GM19043 (cell line): ENCODE results near the gene CEND1.

Experiments
- ATAC-seq: cut with Tn5 transposase; IDR thresholded peaks from one replicate; pipeline ENCODE4 v1.9.1; 2021; ENCODE audit warnings: low read depth; ENCODE audit not compliant: unreplicated experiment

The CEND1 gene

DNA sequence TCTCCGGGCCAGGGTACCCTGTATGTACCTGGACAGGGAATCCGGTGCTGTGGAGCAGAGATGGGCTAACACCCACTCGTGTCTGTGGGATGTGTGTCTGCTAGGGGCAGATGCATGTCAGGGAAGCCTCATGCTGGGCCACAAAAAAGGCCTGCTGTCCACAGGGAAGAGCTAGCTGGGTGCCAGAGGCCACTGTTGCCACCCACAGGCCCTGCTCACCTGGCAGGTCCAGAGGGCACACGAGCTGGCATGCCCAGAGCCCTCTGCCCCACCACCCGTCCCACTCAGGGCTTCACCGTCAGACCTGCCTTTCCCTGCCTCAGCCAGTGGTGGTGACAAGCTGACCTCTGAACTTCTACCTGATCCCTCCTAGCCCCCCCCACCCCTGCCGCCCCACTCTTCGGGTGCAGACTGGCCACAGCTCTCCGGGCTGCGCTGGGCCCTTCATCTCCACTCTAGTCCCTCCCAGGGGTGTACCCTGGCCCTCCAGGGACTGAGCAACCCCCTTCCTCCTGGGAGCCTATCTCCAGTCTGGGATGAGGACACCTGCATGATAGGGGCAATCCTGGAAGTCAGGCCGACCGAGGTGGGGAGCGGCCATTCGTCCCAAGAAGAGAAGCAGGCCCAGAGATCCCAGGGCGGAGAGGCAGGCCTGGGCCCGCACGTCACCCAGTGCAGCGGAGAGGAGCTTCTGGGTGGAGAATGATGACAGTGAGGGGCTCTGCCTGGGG, 6.8 kb upstream of the CEND1 start:
- ATAC-seq, result no peak

DNA sequence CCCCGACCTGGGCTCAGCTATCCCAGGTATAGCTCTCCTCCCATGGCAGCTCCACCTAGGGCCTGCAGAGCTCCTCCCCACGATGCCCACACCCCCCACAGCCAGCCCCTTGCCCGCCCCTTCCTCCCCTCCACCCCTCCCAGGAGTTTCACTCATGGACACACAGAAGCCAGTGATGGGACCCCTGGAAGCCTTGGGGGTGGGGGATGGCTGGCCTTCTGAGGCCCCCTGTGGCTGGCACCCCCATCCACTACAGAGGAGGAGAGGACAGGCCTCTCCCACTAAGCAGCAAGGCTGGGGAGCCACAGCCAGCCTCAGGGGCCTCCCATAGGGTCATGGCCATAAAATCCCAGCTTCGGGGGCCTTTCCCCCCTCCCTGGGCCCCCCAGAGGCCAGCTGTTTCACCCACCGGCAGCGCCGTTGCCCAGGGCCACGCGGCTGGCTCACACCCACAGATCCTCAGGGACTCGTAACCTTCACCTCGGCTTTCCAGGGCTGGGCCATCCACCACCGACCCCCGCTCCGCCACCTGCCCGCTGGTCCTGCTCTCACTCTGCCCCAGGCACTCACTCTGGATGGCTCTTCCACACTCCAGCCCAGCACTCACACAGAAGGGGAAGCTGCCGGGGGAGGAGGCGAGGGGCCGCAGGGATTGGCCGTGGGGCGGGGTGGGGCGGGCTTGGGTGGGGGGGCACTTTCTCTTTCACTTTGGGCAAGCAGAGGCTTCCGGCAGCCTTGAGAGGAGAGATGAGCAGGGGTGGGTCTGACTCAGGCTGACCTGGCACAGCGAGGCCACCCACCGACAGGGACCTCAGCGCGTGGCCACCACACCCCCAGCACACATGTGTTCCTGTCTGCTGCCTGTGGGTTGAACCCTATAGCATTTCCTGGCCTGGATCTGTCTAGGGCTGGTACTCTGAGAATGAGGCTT, 6.0 kb upstream of the CEND1 start:
- ATAC-seq, result no peak

DNA sequence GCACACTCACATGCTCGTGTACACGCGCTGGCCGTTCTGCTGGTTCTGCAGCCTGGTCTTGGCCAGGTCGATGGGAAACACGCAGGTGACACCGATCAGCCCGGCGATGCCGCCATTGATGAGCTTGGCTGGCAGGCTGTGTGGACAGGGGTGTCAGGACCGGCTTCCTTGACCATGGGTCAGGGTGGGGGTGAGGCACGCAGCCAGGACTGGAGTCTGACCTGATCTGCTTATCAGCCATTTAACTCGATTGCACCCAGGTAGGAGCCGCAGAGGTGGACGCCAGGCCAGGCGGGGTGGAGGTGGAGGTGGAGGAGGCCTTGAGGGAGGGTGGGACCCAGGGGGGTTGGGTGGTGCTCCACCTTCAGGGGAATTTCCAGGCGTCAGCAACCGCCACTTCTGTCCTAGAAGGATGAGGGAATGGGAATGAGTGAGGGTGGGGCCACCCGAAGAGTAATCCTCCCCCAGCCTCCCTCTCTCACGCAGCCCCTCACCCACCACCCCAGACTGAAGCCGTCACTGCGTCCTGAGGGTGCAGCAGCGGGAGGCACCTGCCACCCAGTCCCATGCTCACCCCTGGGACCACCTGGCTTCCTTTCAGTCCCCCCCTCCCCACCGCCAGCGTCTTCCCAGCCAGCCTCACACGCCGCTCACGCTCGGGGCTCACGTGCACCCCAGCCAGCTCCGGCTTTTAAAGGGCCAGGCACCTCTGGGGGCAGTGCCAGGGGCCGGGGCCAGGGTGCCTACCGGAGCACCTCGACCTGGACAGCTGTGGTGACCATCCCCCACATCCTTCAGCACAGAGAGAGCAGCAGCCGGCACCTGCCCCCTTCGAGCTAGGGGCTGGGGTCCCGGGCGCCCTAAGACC, 5.1 kb upstream of the CEND1 start:
- no peak for ATAC-seq

DNA sequence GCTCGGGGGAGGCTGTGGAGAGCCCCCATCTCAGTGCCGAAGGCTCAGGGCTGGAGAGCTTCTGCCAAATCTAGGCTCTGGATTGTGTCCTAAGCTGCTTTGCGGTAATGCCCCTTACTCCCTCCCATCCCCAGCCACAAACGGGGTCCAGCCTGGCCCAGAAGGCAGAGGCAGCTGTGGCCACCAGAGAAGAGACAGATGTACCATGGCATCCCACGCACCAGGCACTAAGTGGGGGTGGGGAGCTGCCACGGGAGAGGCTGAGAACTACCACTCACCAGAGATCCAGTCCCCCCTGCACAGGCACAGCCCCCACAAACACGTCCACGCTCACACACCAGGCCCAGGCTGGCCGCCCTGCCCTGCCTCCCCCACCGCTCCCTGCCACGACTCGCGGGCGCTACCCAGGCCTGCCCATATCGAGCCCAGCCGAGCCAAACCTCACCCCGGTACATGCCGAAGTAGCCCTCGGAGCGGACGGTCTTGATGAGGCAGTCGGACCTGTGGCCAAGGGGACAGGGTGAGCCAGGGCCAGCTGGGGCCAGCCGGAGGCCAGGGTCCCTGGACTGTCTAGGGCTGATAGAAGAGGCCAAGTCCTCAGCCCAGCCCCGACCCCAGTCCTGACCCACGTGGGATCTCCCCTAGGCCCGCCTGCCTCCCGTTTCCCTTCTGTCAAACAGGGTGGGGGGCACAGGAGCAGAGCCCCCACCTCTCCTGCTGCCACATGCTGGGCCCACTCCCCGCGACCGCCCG, 4.3 kb upstream of the CEND1 start:
- ATAC-seq, result no peak

DNA sequence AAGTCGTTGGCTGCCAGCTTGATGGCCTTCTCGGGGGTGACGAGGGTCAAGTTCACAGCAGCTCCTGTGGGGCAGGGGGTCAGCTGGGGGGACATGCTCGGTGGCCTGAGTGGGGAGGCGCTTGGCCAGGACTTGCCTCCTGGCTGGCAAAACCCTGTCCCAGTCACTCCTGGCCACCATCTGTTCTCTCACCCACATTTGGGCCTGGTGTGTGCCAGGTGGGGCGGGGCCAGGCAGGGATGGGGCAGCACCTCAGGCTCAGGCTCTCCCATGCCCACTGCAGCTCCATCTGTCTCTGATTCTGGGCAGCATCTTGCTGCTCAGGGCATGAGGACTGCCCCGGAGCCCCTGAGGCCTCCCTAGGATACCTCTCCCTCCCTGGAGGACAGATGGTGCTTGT, 3.7 kb upstream of the CEND1 start:
- ATAC-seq, result no peak

DNA sequence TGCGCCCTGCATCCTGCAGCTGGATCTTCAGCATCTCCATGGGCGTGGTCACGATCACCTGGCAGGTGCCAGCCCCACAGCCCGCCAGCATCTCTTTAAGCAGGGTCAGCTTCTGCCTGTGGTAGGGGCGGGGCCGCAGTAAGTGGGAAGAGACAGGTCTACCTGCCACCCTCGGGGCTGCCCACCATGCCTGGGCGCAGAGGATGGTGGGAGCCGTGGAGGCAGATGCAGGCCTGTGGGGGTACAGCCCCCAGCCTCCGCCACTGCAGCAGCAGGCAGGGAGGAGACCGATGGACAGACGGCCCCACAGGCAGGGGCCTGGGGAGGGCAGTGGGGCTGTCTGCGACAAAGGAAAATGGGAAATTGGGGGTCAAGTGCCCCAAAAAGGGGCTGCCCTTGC, 3.0 kb upstream of the CEND1 start:
- no peak for ATAC-seq

DNA sequence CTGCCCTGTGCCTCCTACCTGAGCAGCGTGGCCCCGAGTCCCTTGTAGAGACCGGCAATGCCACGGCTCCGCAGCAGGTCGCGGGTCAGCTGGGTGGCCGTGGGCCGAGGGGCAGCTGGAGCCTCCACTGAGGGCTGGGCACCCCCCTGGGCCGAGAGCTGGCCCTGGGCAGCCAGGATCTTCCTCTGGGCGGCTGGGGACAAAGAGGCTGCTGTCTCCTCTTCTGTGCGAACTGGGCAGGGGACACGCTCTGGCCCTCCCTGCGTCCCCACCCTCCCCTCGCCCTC, 2.6 kb upstream of the CEND1 start:
- no peak for ATAC-seq

DNA sequence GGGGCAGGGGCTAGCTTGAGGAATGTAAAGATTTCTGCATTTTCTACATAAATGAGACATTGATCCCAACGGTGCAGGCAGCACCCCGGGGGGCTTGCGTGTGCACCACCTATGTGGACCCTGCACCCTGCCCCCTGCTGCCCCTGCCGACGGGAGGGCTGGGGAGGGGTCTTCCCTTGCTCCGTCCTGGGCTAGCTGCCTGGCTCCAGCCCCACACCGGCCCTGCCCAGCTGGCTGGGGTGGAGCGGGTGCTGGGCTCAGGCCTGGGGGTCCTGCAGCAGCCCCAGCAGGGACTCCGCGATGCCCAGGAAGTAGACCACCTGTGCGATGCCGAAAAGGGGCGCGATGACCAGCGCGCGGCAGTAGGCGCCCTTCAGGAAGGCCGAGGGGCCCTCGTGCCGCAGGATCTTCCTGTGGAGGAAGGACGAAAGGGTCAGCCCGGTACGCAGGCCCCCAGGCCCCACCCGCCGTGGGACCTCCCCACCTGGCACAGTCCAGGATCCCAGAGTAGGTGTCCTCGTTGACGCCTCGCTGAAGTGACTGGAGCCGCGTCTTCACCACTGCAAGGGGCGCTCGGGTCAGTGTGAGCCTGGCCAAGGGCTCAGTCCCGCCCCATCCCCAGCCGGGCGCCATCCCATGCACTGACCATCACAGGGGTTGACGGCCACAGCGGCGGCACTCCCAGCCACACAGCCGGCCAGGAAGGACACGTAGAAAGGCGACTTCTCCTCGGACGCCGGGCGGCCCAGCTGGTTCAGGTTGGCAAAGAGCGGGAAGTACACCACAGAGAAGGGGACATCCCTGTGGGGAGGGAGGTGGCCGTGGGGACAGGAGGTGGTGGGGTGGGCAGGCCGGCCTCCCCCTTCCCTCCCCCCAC, 2.0 kb upstream of the CEND1 start:
- no peak for ATAC-seq

DNA sequence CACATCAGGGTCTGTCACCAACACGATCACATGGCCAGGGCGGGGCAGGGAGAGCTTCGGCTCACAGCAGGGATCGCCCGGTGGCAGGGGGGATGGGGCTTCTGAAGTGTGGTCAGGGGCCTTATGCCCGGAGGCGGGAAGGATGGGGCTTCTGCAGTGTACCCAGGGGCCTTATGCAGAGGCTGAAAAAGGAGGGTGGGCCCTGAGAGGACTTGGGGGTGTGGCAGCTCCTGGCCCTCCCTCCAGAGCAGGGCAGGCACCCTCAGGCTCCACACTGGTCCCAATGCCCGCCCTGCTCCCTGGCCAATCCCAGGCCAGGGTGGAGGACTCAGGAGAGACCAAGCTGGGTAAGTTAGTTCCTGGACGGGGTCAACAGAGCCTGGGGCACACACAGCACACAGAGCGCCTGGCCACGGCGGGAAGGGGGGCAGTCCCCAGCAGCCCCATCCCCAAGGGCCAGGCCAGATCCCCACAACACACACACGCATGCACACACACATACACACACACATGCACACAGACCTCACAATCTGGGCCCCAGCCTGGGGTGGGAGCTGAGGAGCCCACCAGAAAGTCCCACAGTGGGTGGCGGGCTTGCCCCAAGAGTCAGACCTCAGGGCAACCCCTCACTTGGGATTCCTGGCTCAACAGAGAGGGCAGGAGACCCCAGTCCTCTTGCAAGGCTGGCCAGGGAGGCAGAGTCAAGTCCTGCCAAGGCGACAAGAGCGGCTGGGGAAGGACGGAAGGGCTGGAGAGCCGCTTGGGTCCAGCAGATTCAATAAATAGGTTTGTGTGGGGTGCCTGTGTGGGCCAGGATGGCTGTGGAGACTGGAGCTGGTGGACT, 1.1 kb upstream of the CEND1 start:
- ATAC-seq, result no peak

DNA sequence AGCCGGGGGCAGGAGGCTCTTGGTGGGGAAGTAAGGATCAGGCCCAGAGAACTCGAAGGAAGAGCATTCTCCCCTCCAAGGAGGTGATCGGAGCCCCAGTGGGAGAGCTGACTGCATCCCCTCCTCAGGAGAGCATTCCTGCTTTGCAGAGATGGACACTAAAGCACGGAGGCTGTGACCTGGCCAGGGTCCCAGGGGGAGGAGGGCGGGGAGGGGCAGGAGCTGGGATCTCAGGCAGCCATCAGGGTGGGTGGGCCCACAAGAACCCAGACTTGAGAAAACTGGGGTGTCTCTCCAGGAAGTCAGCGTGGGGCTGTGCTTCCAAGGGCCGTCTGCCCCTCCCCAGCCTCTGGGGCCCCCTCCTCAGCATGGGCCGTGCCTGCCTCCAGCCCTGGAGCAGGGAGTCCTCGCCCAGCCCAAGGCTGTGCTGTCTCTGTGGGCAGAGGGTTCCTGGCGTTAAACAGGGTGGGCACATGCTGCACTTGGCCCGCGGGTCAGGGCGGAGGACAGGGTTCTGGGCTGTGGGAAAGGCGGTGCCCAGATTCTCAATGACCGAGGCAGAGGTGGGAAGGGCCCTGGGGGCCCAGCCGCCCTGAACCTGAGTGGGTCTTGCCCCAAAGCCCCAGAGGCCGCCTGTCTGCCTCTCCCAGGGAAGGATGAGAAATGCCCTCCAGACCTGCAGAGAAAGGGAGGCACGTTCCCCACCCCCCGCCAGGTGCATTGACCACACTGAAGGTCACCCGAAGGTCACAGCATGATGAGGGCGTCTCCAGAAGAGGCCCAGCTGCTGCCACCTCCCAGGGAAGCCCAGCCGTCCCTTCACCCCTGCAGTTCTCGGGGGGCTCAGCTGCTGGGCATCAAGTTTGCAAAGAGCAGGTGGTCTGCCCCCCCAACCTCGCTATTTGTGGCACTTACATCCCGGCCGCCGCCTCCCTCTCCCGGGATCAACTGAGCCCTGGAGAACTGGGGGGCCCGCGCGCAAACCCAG, 643 bp downstream of the CEND1 start:
- no peak for ATAC-seq

DNA sequence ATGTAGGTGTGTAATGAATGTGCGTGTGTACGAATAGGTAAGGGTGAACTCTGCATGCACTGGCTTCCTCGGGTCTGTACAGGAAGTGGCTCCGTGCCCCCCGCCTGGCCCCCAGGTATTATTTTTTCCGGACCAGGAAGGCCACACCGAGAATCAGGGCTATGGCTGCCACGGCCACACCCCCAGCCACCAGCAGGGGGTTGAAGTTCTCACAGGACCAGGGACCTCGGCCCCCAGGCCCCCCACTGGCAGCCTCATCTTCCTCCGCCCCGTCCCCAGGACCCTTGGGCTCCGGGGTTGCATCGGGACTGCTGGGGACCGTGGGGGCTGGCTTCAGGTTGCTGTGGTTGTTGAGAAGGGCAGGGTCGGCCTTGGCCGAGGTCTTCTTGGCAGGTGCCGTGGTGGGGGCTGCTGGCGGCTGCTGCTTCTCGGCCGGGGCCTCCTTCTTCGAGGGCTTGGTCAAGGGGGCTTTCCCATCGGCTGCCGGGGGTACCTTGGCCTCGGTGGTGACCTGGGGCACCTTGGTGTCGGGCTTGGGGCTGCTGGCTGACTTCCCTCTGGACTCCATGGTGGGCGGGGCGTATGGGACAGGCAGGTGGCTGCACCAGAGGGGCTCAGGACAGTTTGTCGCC, 1.8 kb downstream of the CEND1 start:
- no peak for ATAC-seq

DNA sequence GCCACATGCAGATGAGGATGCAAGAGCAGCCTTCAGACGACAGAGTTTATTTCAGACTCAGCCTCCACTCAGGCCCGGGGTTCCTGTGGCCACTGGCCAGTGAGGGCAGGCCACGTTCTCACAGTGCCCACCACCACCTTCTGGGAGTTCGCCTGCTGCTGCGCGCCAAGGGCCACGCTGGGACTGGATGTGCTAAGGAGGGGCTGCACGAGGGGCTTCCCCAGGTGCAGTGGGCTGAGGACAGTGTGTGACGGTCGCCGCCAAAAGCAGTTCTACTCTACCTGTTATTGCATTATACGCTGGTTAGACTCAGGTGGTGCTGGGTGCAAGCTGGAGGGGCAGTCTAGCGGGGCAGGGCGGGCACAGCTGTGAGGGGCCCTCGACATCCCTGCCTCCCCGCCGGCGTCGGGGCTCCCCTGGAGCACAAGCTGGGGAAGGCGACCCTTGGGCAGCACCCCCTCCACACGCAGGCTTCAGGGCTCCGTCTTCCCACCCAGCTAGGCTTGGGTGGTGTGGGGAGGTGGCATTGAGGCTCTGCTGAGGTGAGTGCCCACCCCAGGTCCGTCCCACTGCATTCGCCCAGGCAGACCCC, 2.7 kb downstream of the CEND1 start:
- no peak for ATAC-seq

DNA sequence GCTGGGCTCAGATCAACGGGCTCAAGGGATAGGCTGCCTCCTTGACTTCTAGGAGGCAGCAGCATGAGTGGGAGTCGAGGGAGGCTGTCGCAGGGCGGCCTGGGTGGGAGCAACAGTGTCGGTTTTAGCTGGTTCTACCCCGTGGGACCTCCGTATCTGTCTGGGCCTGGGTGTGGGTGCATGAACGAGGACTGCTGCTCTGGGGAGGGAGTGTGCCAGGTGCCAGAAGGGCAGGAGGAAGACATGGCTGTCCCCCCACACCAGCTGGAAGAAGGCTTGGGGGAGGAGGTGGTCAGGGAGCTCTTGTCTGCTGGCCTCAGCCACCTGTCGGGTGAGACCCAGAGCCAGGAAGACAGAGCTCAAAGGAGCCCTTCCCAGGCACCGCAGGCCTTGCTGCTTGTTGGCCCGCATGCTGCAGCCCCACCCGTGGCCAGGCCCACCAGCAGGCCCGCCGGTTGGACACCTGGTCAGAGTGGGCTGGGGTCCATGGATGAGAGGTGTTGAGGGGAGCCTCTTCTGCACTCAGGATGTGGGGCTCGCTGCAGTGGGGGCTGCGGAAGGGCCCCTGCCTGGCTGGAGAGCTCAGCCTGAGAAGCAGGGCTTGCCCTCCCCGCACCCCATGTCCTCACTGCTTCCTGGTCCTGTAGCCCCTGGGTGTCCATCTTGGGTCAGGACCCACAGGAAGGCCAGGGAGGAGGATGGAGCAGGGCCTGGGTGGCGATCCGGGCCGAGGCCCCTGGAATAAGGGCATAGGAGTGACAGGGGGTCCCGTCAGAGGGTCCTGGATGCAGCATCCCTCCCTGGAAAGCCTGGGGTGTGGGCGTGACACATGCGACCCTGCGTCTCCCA, 3.4 kb downstream of the CEND1 start:
- ATAC-seq, result no peak

DNA sequence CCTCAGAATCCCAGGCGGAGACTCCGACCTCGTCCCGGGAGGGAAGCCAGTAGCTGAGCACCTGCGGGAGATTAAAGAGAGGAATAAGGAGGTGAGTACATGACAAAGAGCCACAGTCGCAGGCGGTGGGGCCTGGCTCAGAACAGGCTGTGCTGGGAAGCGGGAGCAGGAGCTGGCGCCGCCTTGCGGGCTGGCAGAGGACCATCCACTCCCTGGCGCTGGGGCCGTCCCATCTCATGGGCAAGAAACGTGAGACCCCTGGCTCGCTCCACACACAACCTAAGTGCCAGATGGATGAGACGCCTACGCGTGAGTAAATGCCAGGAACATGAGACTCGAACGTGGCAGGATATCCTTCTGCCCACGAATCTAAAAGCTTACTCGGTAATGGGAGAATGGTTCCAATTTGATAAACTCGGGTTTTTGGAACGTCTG, 6.3 kb downstream of the CEND1 start:
- no peak for ATAC-seq

DNA sequence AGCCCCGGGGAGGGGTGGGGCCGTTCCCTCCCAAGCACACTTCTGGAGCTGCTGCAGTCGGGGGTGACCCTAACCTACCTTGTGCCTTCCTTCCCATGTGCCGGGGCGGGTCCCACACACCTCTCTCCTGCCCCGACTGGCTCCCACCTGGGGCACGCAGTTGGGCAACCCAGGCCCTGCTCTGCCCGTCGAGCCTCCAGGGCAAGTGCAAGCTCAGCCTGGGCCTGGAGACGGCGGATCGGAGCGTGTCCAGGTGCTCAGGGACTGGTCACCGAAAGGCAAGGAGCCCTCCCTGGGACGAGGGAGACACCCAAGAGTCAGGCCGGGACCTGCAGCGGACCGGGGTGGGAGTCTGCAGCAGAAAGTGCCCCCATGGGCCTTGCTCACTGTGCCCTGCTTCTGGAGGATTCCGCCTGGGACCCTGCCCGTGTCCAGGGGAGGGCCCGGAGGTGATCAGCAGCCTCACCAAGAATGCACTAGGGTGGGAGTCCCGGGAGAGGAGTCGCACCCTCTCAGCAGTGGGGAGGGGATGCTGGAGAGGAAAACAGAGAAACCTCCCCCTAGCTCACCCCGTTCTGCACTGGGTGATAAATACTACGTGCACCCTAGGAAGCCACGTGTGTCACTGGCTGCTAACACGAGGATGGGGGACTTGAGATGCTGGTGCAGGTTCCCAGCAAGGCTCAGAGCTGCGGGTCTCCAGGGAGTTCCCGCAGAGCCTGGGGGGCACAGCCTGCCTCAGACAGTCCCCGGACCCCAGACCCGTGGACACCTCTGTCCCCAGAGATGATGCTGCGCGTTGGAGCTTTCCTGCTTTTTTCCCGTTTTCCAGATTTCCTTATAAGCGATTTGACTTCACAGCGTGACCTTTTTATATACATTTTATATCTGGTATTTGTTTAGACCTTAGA, 7.4 kb downstream of the CEND1 start:
- ATAC-seq, result no peak
